ENCODE results near the gene TROAP.

GRCh38 chr12:49322367-49322707 lies 718 bp upstream of the TROAP start:
- TF ChIP-seq CTCF (conservative IDR thresholded peaks at IDR 0.05; ENCODE audit: low read length) (no peak), EZH2phosphoT487 (IDR thresholded peaks at IDR 0.05; ENCODE audit: borderline replicate concordance, low read depth, low read length) (no peak)

Data from OCI-LY7 (cell line).